Tibial artery (tissue), 4 donors: Measurements from ENCODE around the gene ASAH2.

Source experiments
- DNase-seq, 2 donors: peaks; one replicate each; pipeline ENCODE4 v3.0.0-alpha.2; 2019
- H3K27ac ChIP-seq, 2 donors: fragments of 200-600 bp; sonication (generic) in 1 of 2; 1 replicate in 1 of 2; 2 replicates in 1 of 2; pipeline ENCODE4 v1.5.1; 2018 to 2019; ENCODE audit warnings: mild to moderate bottlenecking in 1 of 2
- H3K27me3 ChIP-seq, 2 donors: fragments of 200-600 bp; sonication (generic) in 1 of 2; one replicate each; pipeline versions ENCODE4 v1.5.1 to v1.6.0; 2016 to 2019
- H3K36me3 ChIP-seq, 3 donors: fragments of 200-600 bp; sonication (generic) in 2 of 3; one replicate each; pipeline ENCODE4 v1.5.1; 2016 to 2019; ENCODE audit warnings: mild to moderate bottlenecking in 2 of 3
- H3K4me1 ChIP-seq, 4 donors: fragments of 200-600 bp; sonication (generic) in 2 of 4; 1 replicate in 3 of 4; 2 replicates in 1 of 4; pipeline ENCODE4 v1.5.1; 2016 to 2019
- H3K4me3 ChIP-seq, 2 donors: fragments of 200-600 bp; sonication (generic) in 1 of 2; 1 replicate in 1 of 2; 2 replicates in 1 of 2; pipeline ENCODE4 v1.5.1; 2018 to 2019; ENCODE audit warnings: mild to moderate bottlenecking in 2 of 2
- H3K9me3 ChIP-seq, 3 donors: fragments of 200-600 bp; sonication (generic) in 1 of 3; one replicate each; pipeline ENCODE4 v1.5.1; 2016 to 2019
- intact Hi-C: fragments of 100-400 bp; cut with DNase I; formaldehyde crosslinking; loops from one replicate; pipeline ENCODE4 v1.15.0; 2023; ENCODE audit warnings: low total_unique reads
- TF ChIP-seq, protein P1 (sequence below), 2 experiments: fragments of 200-600 bp in 1 of 2; fragments of 450-650 bp in 1 of 2; IDR thresholded peaks; one replicate each; pipeline ENCODE4 v1.5.1; 2017 to 2019; ENCODE audit warnings: antibody characterized with exemption in 2 of 2, mild to moderate bottlenecking in 1 of 2, moderate library complexity in 1 of 2

Gene ASAH2

DNA sequence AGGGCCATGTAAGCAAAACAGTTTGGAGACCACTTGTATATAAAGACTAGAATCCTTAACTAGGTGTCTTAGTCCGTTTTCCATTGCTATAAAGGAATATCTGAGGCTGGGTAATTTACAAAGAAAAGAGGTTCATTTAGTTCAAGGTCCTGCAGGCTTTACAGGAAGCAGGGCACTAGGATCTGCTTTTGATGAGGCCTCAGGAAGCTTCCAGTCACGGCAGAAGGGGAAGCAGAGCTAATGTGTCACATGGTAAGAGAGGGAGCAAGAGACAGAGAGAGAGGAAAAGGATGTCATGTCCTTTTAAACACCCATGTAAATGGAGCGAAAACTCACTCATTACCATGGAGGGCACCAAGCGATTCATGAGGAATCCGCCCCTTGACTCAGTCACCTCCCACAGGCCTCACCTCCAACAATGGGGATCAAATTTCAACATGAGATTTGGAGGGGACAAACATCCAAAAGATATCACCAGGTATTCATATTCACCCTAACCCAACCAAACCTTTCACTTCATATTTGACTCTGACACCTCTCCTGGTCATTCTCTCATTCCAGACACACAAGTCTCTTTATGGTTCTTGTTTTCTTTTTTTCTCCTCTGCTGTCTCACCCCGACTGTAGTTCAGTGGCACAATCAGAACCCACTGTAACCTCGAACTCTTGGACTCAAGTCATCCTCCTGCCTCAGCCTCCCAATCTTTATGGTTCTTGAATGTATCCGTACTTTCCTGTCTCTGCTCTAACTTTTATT lies 30.1 kb upstream of the ASAH2 start:
- intact Hi-C loops = no loop called here
- Histone ChIP-seq H3K9me3 (no peaks in the 10 kb centered on the region), H3K4me3 (no peak overlapping the region), H3K27me3 (no peaks in the 10 kb centered on the region), H3K27ac (no peak overlapping the region), H3K4me1 (no peaks in the 10 kb centered on the region), H3K36me3 (no peaks in the 10 kb centered on the region)
- TF ChIP-seq, protein P1, sequence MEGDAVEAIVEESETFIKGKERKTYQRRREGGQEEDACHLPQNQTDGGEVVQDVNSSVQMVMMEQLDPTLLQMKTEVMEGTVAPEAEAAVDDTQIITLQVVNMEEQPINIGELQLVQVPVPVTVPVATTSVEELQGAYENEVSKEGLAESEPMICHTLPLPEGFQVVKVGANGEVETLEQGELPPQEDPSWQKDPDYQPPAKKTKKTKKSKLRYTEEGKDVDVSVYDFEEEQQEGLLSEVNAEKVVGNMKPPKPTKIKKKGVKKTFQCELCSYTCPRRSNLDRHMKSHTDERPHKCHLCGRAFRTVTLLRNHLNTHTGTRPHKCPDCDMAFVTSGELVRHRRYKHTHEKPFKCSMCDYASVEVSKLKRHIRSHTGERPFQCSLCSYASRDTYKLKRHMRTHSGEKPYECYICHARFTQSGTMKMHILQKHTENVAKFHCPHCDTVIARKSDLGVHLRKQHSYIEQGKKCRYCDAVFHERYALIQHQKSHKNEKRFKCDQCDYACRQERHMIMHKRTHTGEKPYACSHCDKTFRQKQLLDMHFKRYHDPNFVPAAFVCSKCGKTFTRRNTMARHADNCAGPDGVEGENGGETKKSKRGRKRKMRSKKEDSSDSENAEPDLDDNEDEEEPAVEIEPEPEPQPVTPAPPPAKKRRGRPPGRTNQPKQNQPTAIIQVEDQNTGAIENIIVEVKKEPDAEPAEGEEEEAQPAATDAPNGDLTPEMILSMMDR (IDR thresholded peaks at IDR 0.05) = no peak
- DNase-seq = no peak

DNA sequence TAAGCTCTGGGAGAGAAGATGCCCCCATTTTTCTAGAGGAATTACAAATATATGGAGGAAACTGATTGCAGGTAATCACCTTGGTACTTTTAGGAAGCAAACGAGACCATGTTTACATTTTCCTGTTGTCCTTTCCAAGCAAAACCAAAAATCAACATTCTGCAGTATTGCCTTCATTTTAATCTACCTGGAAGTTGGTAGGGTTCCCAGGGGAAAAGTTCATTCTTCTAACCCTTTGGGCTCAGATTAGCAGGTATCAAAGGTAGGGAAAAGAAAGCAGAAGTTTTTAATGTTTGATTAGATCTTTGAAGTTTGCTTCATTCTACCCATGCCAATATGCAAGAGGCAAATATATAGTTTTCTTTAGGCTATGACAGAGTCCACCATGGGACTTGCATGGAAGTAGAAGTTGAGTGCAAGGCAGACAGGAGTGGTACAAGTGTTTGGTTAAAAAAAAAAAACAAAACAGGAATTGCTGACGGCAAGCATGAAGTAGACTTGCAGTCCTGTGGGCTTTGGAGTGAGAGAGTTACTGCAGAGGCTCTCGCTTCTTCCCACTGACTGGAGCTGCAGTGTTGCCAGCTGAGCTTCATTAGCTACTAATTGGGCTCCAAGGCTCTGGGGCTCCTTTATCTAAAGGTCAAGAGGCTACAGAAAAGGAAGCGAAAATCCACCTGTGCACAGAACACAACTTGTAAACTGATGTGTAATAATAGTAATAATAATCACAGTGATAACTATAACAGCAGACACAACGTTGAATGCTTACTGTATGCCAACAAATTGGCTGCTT lies 28.9 kb upstream of the ASAH2 start:
- no peak overlapping the region for H3K27ac ChIP-seq
- H3K4me3 ChIP-seq = no peak overlapping the region
- TF ChIP-seq, protein P1 (IDR thresholded peaks at IDR 0.05) = no peak
- H3K9me3 ChIP-seq = no peaks in the 10 kb centered on the region
- intact Hi-C loops = no loop called here
- H3K27me3 ChIP-seq = no peaks in the 10 kb centered on the region
- no peaks in the 10 kb centered on the region for H3K36me3 ChIP-seq
- H3K4me1 ChIP-seq = no peaks in the 10 kb centered on the region
- no peak for DNase-seq

DNA sequence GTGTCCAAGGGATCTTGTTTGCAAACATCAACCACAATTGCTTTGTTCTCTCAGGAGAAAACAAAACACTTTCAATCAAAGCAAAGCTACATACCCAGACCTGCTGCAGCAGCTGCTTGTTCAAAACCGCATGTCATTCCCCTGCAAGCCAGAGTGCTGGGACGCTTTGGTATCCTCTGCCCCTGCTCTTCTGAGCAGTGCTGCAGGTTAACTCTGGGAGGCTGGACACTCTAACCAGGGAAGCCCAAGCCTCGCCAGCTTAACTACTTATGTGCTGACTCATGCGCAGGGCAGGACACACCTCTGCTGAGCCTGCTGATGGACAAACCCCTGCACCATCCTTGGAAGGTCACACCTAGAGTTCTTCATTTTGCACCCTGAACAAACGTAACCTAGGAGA lies 28.2 kb upstream of the ASAH2 start:
- intact Hi-C loops = no loop called here
- H3K4me1 ChIP-seq = no peaks in the 10 kb centered on the region
- TF ChIP-seq, protein P1 (IDR thresholded peaks at IDR 0.05) = no peak
- no peaks in the 10 kb centered on the region for H3K36me3 ChIP-seq
- H3K4me3 ChIP-seq = no peak overlapping the region
- no peaks in the 10 kb centered on the region for H3K27me3 ChIP-seq
- no peak overlapping the region for H3K27ac ChIP-seq
- DNase-seq = no peak
- H3K9me3 ChIP-seq = no peaks in the 10 kb centered on the region

DNA sequence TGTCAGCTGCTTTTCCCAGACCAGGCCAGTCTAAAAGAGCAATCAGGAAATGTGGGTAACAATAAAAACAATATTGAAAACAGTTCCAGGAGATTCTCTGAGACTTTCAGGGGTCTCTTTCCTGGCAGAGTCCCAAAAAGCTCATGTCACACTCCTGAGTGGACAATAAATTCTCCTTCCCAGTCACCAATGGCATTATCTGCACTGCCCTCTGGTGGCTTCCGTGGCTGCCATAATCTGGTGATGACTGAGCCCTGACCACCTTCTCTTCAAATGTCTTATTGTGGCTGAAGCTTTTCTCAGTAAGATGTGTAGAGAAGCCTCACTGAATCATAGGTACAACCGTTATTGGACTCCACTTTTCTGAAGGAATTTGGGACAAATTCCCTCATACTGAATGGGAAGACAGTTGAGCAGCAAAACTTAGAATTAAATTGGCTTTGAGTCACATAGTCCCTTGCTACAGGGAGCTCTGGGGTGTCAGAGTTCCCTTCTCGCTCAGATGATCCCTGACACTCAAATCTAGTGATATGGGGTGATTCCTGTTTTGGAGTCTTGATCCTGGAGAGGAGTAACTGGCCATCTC lies 24.4 kb upstream of the ASAH2 start:
- H3K27ac ChIP-seq = no peak overlapping the region
- no peaks in the 10 kb centered on the region for H3K36me3 ChIP-seq
- intact Hi-C loops = no loop called here
- H3K4me1 ChIP-seq = no peaks in the 10 kb centered on the region
- H3K27me3 ChIP-seq = no peaks in the 10 kb centered on the region
- H3K4me3 ChIP-seq = no peak overlapping the region
- TF ChIP-seq, protein P1 (IDR thresholded peaks at IDR 0.05) = peak; percentile 35 to 43
- no peaks in the 10 kb centered on the region for H3K9me3 ChIP-seq
- DNase-seq = peak in 1 of 2 donors; percentile 34

DNA sequence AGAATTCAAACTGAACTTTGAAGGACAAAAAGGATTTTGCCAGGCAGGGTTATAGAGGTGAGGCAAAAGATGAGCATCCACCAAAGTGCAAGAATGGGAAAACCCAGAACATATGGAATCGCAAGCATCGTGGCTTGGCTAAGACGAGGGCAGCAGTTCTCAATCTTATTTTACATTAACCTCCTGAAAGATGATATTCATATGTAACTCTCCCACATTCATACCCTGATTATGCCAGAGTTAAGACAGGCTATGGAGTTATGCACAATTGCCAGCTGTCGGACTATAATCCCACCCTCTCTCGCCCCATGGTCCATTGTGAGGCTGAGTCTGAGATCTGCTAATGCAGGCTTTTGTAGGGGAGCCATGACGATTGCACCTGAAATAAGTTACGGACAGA lies 21.2 kb upstream of the ASAH2 start:
- Histone ChIP-seq H3K4me1 (no peaks in the 10 kb centered on the region), H3K9me3 (no peaks in the 10 kb centered on the region), H3K4me3 (no peak overlapping the region), H3K27ac (no peak overlapping the region), H3K36me3 (no peaks in the 10 kb centered on the region), H3K27me3 (no peaks in the 10 kb centered on the region)
- TF ChIP-seq, protein P1 (IDR thresholded peaks at IDR 0.05) = no peak
- no peak for DNase-seq
- intact Hi-C loops = no loop called here
